Measurements from ENCODE around the gene SMCO3. TPM values are rescaled to one million over a fixed set of nuclear protein-coding genes. Genes with fewer than 3 reads are reported as not detected.
A peak's percentile ranks its signal among the peaks of the same experiment; 100 is the strongest.

Gene SMCO3
- polyA plus RNA-seq, 2 of the 4 experiments (the other 2 are of a cell fraction), result 0.06 TPM; not detected in 1

DNA sequence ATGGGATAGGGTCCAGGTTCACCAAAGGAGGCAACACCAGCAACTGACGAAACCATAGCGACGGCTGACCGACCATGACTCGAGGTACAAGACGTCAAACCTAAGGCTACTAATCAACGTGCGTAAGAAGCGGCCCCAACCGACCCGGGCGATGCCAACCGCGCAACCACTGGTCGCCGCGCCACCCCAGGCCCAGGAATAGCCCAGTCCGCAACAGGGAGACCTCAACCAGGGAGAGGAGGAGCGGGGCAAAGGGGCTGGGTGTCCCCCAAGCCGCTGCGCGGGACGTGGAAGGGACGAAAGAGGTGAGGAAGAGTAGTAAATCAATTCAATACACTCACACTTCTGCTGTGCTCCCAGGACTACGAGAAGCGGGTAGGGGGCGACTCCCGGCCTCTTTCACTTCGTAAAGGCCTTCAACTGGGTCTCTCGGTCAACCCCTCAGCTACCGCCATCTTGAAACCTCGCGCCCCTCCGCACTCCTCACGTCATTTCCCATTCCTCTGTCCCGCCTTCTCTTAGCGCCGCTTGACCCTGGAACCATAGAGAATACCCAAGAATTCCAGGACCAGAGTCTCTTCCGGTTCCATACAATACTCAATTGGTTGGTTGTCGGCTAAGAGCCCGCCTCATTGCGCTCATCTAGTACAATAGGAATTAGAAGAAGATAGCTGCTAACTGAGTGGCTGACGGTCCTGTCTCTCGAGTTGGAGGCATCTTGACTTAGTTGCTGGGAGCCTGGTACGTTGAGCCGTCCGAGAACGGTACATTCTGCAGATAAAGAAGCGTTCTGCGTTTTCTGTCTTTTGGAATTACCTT is 10.8 kb downstream of the SMCO3 start, which contains the start of the genes C12orf60 and WBP11:
Gene C12orf60, plus strand, starts transcription at position 660 of the 819 bp plus-strand sequence. CDS start 19,266 bp downstream, outside the sequence.
Gene WBP11, minus strand, starts transcription at position 468 of the 819 bp plus-strand sequence. CDS start 2,095 bp downstream, outside the sequence.
- WGBS (ENCODE audit: missing lambda C conversion rate), result 3% methylated on average over 50 of the region's 50 CpGs
- peak within 1 kb of the TSS; percentile 89 for H3K4me2 ChIP-seq
- H3K4me1 ChIP-seq, result peaks cover 25% of the 10 kb centered on the region
- ChIA-PET POLR2A (interaction anchor here (0.6 to 4.0 kb wide), 12 partner anchors 8 to 438 kb away, joined by 3 to 68 read pairs (median 6); a partner anchor contains a TSS), CTCF (interaction anchor here (1.0 to 2.1 kb wide), 7 partner anchors 8 to 418 kb away, joined by 3 to 14 read pairs (median 4); partner anchors contain the start of gene RERG)
- TF ChIP-seq HOXB5 (CRISPR knock-in tag; IDR thresholded peaks at IDR 0.05), result no peak
- no peak for TF ChIP-seq MAFK (IDR thresholded peaks at IDR 0.05; ENCODE audit: partially characterized antibody)
- TF ChIP-seq JUN (IDR thresholded peaks at IDR 0.05), result peak; percentile 47 to 87; a peak in 4 of 5 replicates
- TF ChIP-seq HMGXB4 (CRISPR knock-in tag; IDR thresholded peaks at IDR 0.05; ENCODE audit: borderline replicate concordance), result no peak
- TF ChIP-seq POLR2A (IDR thresholded peaks at IDR 0.05; ENCODE audit: low read length), result peak; percentile 80
- peak; percentile 93 for TF ChIP-seq PBX3 (IDR thresholded peaks at IDR 0.05)
- peak; percentile 85 for TF ChIP-seq BCL3 (IDR thresholded peaks at IDR 0.05)
- TF ChIP-seq, protein P1, sequence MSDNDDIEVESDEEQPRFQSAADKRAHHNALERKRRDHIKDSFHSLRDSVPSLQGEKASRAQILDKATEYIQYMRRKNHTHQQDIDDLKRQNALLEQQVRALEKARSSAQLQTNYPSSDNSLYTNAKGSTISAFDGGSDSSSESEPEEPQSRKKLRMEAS (IDR thresholded peaks at IDR 0.05), result peak; percentile 71
- TF ChIP-seq KDM5A (IDR thresholded peaks at IDR 0.05), result peak; percentile 30; the same call in 1 of the 2 replicates
- no peak for TF ChIP-seq POLR2AphosphoS2 (conservative IDR thresholded peaks at IDR 0.05; ENCODE audit: low read length)
- H3K4me3 ChIP-seq, result peak within 1 kb of the TSS; percentile 91
- FAIRE-seq (peak; percentile 98), DNase-seq (ENCODE audit: low read depth in 1 of 2, low spot score in 1 of 2) (peak; percentile 99), ATAC-seq (peak; percentile 100)
- no peaks in the 10 kb centered on the region for H3K9me3 ChIP-seq
- H3K27ac ChIP-seq, result peak within 1 kb of the TSS; percentile 89 to 95

DNA sequence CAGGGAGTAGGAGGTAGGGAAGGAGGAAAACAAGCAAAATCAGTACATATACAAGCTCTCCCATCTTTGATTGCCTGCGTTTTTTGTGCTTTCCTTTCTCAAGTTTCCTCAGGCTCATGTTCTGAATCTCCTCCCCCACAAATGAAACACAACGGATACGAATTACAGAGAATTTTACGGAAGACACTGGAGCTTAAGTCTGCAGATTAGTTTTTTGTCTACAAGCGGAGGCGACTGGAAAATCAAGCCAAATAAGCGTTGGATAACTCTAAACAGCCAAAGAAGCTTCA is 11.3 kb downstream of the SMCO3 start:
- WGBS (ENCODE audit: missing lambda C conversion rate), result 1% methylated on average over 7 of the region's 7 CpGs
- Histone ChIP-seq H3K4me2 (peak overlapping the region; percentile 83), H3K27ac (peak overlapping the region; percentile 89 to 95), H3K4me1 (peaks cover 25% of the 10 kb centered on the region), H3K9me3 (no peaks in the 10 kb centered on the region), H3K4me3 (peak overlapping the region; percentile 91)
- FAIRE-seq (no peak), DNase-seq (ENCODE audit: low read depth in 1 of 2, low spot score in 1 of 2) (peak in 1 of 2 experiments; percentile 6), ATAC-seq (no peak)
- ChIA-PET POLR2A (interaction anchor here (1.2 to 4.0 kb wide), 5 partner anchors 9 to 34 kb away, joined by 6 to 68 read pairs (median 8); a partner anchor contains a TSS), CTCF (interaction anchor here (1.0 to 2.1 kb wide), 6 partner anchors 9 to 419 kb away, joined by 3 to 14 read pairs (median 4); partner anchors contain the start of gene RERG)
- TF ChIP-seq SMC3 (IDR thresholded peaks at IDR 0.05) (no peak), GATA3 (IDR thresholded peaks at IDR 0.05; ENCODE audit: borderline replicate concordance) (no peak), RCOR1 (IDR thresholded peaks at IDR 0.05; ENCODE audit: low read depth, low read length) (no peak), NFE2L2 (conservative IDR thresholded peaks at IDR 0.05; ENCODE audit: low read length) (no peak), TP53 (CRISPR knock-in tag; IDR thresholded peaks at IDR 0.05) (no peak), RAD21 (conservative IDR thresholded peaks at IDR 0.05 in 1 of 2, IDR thresholded peaks at IDR 0.05 in 1 of 2) (no peak), EHMT2 (IDR thresholded peaks at IDR 0.05; ENCODE audit: low read depth) (no peak), PHF8 (IDR thresholded peaks at IDR 0.05; ENCODE audit: borderline replicate concordance, low read depth) (no peak), KDM1A (IDR thresholded peaks at IDR 0.05; ENCODE audit: low read depth) (no peak), MYC (IDR thresholded peaks at IDR 0.05; ENCODE audit: borderline replicate concordance, low read length) (no peak), TFCP2L1 (CRISPR knock-in tag; IDR thresholded peaks at IDR 0.05) (no peak), EP300 (IDR thresholded peaks at IDR 0.05) (no peak), KDM5A (IDR thresholded peaks at IDR 0.05) (no peak), ZC3H11A (IDR thresholded peaks at IDR 0.05) (no peak), MAFK (IDR thresholded peaks at IDR 0.05; ENCODE audit: partially characterized antibody) (no peak)
- TF ChIP-seq, protein P2, sequence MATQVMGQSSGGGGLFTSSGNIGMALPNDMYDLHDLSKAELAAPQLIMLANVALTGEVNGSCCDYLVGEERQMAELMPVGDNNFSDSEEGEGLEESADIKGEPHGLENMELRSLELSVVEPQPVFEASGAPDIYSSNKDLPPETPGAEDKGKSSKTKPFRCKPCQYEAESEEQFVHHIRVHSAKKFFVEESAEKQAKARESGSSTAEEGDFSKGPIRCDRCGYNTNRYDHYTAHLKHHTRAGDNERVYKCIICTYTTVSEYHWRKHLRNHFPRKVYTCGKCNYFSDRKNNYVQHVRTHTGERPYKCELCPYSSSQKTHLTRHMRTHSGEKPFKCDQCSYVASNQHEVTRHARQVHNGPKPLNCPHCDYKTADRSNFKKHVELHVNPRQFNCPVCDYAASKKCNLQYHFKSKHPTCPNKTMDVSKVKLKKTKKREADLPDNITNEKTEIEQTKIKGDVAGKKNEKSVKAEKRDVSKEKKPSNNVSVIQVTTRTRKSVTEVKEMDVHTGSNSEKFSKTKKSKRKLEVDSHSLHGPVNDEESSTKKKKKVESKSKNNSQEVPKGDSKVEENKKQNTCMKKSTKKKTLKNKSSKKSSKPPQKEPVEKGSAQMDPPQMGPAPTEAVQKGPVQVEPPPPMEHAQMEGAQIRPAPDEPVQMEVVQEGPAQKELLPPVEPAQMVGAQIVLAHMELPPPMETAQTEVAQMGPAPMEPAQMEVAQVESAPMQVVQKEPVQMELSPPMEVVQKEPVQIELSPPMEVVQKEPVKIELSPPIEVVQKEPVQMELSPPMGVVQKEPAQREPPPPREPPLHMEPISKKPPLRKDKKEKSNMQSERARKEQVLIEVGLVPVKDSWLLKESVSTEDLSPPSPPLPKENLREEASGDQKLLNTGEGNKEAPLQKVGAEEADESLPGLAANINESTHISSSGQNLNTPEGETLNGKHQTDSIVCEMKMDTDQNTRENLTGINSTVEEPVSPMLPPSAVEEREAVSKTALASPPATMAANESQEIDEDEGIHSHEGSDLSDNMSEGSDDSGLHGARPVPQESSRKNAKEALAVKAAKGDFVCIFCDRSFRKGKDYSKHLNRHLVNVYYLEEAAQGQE (IDR thresholded peaks at IDR 0.05), result no peak

Data from A549 (cell line).